ENCODE results near the gene CLIC4. TPM values are rescaled to one million over a fixed set of nuclear protein-coding genes. Genes with fewer than 3 reads are reported as not detected.
"Not testable (repeated sequence)": the region's sequence is repeated elsewhere in the genome, so short reads cannot be mapped to it uniquely, and the experiment has no call there.

CLIC4 gene
- total RNA-seq, 1 donor from 2014 or later = 120 TPM

DNA sequence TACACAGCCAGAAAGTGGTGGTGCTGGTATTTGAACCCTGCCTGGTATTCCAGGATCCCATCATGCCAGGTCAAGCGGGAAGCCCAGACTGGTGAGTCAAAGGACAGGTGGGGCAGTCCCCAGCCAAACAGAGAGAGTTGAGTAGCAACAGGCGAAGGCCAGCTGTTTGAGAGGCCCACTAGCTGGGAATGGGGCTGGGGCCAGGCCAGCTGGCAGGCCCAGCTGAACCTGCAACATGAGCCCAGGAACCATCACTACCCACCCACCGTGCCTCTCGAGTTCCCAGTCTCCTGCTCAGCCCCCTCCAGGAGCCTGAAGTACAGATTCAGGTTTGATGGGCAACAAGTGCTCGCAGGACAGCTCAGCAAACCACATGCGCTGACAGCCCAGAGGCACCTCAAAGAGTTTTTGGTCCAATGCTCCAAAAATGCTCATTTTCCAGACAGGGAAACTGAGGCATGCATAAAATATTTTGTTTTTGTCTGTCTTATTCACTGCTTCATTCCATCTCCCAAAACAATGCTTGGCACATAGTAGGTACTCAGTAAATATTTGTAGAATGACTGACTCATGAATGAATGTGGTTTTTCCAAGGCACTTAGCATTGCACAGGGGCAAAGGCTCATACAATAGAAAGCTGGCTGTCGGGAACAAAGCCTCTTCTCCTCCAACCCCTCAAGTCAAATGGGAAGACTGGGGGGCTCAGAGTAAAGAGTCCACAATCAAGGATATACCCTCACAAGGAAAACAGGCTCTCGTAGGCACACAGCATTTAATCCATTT lies 42.5 kb upstream of the CLIC4 start:
- TF ChIP-seq, protein P1, sequence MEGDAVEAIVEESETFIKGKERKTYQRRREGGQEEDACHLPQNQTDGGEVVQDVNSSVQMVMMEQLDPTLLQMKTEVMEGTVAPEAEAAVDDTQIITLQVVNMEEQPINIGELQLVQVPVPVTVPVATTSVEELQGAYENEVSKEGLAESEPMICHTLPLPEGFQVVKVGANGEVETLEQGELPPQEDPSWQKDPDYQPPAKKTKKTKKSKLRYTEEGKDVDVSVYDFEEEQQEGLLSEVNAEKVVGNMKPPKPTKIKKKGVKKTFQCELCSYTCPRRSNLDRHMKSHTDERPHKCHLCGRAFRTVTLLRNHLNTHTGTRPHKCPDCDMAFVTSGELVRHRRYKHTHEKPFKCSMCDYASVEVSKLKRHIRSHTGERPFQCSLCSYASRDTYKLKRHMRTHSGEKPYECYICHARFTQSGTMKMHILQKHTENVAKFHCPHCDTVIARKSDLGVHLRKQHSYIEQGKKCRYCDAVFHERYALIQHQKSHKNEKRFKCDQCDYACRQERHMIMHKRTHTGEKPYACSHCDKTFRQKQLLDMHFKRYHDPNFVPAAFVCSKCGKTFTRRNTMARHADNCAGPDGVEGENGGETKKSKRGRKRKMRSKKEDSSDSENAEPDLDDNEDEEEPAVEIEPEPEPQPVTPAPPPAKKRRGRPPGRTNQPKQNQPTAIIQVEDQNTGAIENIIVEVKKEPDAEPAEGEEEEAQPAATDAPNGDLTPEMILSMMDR (IDR thresholded peaks at IDR 0.05; ENCODE audit: insufficient read depth, low read length, severe bottlenecking) = no peak
- no peak for FAIRE-seq
- Histone ChIP-seq H3K27me3 (ENCODE audit: control insufficient read depth, insufficient read depth, low read length) (no peaks in the 10 kb centered on the region), H3K4me3 (ENCODE audit: low read depth, low read length) (no peak overlapping the region), H3K36me3 (ENCODE audit: control insufficient read depth, insufficient read depth, low read length) (no peaks in the 10 kb centered on the region)
- DNase-seq (ENCODE audit: low read depth) = peak; percentile 64

GRCh38 chr1:24704411-24705259 lies 40.6 kb upstream of the CLIC4 start:
- Histone ChIP-seq H3K36me3 (ENCODE audit: control insufficient read depth, insufficient read depth, low read length) (no peaks in the 10 kb centered on the region), H3K4me3 (ENCODE audit: low read depth, low read length) (no peak overlapping the region), H3K27me3 (ENCODE audit: control insufficient read depth, insufficient read depth, low read length) (no peaks in the 10 kb centered on the region)
- DNase-seq (ENCODE audit: low read depth) (peak; percentile 92), FAIRE-seq (no peak)
- TF ChIP-seq, protein P1 (IDR thresholded peaks at IDR 0.05; ENCODE audit: insufficient read depth, low read length, severe bottlenecking) = no peak

DNA sequence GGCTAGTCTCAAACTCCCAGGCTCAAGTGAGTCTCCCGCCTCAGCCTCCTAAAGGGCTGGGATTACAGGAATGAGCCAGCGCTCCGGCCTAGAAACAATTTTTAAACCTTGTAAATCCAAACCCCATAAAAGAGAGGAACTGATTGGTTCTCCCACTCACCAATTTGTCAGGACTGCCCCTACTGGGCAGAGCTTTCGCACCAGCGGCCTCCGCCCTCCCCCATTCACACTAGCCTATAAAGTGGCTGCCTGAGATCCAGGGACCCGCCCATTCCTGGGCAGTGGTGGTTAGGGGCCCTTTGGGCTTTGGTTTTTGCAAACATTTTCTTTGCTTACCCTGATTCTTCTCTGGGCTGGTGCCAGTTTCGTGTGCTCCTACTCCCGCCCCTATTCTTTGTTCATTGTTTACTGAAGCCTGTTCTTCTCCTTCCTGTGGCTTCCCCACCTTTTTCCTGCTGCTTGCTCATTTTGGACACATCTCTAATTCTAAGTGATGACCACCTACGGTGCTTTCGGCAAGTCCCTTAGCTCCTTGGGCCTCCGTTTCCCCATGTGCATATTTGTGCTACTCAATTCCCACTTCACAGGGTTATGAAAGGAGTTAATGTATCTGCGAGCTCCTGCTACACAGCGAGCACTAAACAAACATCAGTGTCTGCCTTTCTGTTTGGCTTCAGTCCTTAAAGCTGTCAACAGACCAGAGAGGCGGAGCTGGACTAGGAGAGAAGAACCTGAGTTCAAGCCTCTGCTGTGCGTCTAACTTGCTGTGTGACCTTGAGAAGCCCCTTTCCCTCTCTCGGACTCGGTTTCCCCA lies 39.8 kb upstream of the CLIC4 start:
- DNase-seq (ENCODE audit: low read depth) (peak; percentile 90), FAIRE-seq (no peak)
- TF ChIP-seq, protein P1 (IDR thresholded peaks at IDR 0.05; ENCODE audit: insufficient read depth, low read length, severe bottlenecking) = no peak
- peak overlapping the region; percentile 10 for H3K4me3 ChIP-seq (ENCODE audit: low read depth, low read length)
- H3K36me3 ChIP-seq (ENCODE audit: control insufficient read depth, insufficient read depth, low read length) = no peaks in the 10 kb centered on the region
- no peaks in the 10 kb centered on the region for H3K27me3 ChIP-seq (ENCODE audit: control insufficient read depth, insufficient read depth, low read length)

DNA sequence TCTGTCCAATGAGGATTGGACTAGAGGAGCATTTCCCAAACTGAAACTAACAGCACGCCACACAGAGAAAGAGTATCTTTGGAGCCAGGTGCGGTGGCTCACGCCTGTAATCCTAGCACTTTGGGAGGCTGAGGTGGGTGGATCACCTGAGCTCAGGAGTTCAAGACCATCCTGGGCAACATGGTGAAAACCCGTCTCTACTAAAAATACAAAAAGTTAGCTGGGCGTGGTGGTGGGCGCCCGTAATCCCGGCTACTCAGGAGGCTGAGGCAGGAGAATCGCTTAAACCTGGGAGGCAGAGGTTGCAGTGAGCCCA lies 39.2 kb upstream of the CLIC4 start:
- not testable (repeated sequence) for DNase-seq (ENCODE audit: low read depth); H3K27me3 ChIP-seq (ENCODE audit: control insufficient read depth, insufficient read depth, low read length); H3K4me3 ChIP-seq (ENCODE audit: low read depth, low read length); H3K36me3 ChIP-seq (ENCODE audit: control insufficient read depth, insufficient read depth, low read length); FAIRE-seq

- TF ChIP-seq, protein P1 (IDR thresholded peaks at IDR 0.05; ENCODE audit: insufficient read depth, low read length, severe bottlenecking) = no peak
- no peak for FAIRE-seq
These were observed 37.6 kb upstream of the CLIC4 start for GRCh38 chr1:24707687-24708086.

DNA sequence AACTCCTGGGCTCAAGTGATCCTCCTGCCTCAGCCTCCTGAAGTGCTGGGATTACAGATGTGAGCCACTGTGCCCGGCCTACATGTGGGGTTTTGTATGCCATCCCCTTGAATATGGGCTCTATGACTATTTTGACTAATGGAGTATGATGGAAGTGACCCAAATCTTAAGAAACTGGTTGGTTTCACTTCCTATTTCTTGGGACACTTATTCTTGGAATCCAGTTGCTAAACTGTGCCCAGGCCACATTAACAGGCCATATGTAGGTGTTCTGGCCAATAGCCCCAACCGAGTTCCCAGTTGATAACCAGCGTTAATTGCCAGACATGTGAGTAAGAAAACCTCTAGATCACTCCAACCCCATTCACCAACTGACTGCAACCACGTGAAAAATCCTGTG lies 36.3 kb upstream of the CLIC4 start:
- Histone ChIP-seq H3K27me3 (ENCODE audit: control insufficient read depth, insufficient read depth, low read length) (no peaks in the 10 kb centered on the region), H3K4me3 (ENCODE audit: low read depth, low read length) (no peak overlapping the region), H3K36me3 (ENCODE audit: control insufficient read depth, insufficient read depth, low read length) (no peaks in the 10 kb centered on the region)
- DNase-seq (ENCODE audit: low read depth) (no peak), FAIRE-seq (no peak)
- TF ChIP-seq, protein P1 (IDR thresholded peaks at IDR 0.05; ENCODE audit: insufficient read depth, low read length, severe bottlenecking) = no peak

More at GRCh38 chr1:24707687-24708086, 37.6 kb upstream of the CLIC4 start:
- Histone ChIP-seq H3K4me3 (ENCODE audit: low read depth, low read length) (no peak overlapping the region), H3K27me3 (ENCODE audit: control insufficient read depth, insufficient read depth, low read length) (no peaks in the 10 kb centered on the region), H3K36me3 (ENCODE audit: control insufficient read depth, insufficient read depth, low read length) (no peaks in the 10 kb centered on the region)
- DNase-seq (ENCODE audit: low read depth) = no peak
